GM23248 (cell line): ENCODE measurements around the gene BCO1.

Experiments
- EZH2 ChIP-seq: fragments of 200-600 bp; sonication (generic); IDR thresholded peaks from 2 replicates; pipeline ENCODE4 v1.6.1; 2018; ENCODE audit warnings: antibody characterized with exemption, mild to moderate bottlenecking; ENCODE audit not compliant: insufficient read depth, poor library complexity, severe bottlenecking
- EZH2phosphoT487 ChIP-seq: fragments of 200-600 bp; sonication (generic); IDR thresholded peaks from 2 replicates; pipeline ENCODE4 v1.6.1; 2018; ENCODE audit warnings: antibody characterized with exemption, moderate library complexity, mild to moderate bottlenecking, low read depth; ENCODE audit not compliant: insufficient read depth

DNA sequence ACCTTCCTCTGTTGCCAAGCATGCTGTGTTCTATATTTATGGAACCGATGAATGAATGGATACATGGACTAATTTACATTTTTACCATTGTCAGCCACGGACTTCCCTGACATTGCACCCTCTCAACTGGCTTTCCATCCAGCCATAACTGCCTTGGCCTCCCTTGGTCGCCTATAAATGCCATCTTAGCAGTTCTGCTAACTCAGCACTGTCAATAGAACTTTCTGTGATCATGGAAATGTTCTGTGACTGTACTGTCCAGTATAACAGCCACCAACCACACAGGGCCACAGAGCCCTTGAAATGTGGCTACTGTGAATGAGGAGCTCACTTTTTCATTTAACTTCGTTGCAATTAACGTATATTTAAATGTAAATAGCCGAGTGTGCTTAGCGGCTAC, 8.7 kb upstream of the BCO1 start:
- TF ChIP-seq EZH2: no peak
- TF ChIP-seq EZH2phosphoT487: no peak
